GM12872 (cell line): ENCODE measurements around the gene ZXDB.
"Not testable (repeated sequence)": the region's sequence is repeated elsewhere in the genome, so short reads cannot be mapped to it uniquely, and the experiment has no call there.

Source experiments
- TF ChIP-seq, protein P1 (sequence below): IDR thresholded peaks from 3 replicates; pipeline ENCODE4 v1.5.1; 2011; ENCODE audit warnings: low read depth, mild to moderate bottlenecking, low read length, moderate library complexity; ENCODE audit not compliant: insufficient read depth

Gene ZXDB

DNA sequence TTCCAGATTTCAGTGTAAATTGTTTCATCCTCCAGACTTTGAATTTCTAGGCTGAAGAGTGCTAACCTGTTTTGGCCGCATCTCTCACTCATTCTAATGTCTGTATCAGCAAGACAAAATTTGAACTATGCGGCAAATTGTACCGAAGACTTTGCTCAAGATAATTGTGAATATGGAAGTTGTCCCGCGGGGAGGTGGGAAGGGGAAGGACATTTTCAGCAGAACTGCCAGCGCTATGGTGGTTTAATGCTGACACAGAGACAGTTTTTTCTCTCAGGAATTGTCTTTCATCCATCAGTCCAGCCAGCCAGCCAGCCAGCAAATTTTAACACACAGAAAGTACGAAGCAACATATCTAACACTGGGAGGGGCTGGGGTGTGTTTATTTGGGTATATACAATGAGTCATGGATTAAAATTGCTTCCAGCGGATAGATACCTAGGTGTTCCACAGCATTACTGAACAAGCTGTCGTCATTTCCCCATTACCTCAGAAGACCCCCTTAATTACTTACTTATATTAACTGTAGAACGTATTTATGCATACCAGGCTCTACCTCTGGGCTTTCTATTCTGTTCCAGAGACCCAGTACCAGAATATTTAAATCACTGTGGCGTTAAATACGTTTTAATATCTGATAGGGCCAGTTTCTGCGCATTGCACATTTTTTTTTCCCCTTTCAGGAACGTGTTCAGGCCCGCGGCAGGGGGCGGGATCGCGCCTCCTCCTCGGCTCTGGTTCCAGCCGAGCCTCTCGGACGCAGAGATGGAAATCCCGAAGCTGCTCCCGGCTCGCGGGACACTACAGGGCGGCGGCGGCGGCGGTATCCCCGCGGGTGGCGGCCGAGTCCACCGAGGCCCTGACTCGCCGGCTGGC, at the start of gene ZXDB:
ZXDB (plus strand) TSS at position 728 of the 876 bp plus-strand sequence; CDS start at position 766, 38 bp downstream.
- TF ChIP-seq, protein P1, sequence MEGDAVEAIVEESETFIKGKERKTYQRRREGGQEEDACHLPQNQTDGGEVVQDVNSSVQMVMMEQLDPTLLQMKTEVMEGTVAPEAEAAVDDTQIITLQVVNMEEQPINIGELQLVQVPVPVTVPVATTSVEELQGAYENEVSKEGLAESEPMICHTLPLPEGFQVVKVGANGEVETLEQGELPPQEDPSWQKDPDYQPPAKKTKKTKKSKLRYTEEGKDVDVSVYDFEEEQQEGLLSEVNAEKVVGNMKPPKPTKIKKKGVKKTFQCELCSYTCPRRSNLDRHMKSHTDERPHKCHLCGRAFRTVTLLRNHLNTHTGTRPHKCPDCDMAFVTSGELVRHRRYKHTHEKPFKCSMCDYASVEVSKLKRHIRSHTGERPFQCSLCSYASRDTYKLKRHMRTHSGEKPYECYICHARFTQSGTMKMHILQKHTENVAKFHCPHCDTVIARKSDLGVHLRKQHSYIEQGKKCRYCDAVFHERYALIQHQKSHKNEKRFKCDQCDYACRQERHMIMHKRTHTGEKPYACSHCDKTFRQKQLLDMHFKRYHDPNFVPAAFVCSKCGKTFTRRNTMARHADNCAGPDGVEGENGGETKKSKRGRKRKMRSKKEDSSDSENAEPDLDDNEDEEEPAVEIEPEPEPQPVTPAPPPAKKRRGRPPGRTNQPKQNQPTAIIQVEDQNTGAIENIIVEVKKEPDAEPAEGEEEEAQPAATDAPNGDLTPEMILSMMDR: not testable (repeated sequence)

DNA sequence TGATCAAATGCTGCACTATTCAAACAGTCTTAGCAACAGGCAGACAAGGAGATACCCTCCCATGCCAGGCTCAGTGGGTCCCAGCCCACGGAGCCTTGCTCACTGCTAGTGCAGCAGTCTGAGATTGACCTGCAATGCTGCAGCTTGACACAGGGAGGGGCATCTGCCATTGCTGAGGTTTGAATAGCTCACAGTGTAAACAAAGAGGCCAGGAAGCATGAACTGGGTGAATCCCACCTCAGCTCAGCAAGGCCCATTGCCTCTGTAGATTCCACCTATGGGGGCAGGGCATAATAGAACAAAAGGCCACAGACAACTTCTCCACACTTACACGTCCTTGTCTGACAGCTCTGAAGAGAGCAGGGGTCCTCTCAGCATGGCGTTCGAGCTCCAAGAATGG, 26.6 kb upstream of the ZXDB start:
- TF ChIP-seq, protein P1: no peak

DNA sequence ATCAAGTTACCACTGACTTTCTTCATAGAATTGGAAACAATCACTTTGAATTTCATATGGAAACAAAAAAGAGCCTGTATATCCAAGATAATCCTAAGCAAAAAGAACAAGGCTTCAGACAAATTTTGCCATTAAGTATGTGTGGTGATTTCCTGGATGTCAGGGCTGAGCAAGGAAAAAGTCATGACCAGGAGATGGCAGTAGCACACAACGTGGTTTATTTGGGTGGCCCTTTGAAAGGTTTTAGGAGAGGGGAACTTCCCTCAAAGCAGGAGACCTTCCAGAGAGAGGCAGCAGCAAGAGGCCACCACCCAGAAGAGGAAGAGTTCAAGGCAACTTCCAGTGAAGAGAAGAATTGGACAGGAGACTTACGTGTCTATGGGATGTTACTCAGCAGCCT, 18.1 kb upstream of the ZXDB start:
- TF ChIP-seq, protein P1: peak; percentile 48

DNA sequence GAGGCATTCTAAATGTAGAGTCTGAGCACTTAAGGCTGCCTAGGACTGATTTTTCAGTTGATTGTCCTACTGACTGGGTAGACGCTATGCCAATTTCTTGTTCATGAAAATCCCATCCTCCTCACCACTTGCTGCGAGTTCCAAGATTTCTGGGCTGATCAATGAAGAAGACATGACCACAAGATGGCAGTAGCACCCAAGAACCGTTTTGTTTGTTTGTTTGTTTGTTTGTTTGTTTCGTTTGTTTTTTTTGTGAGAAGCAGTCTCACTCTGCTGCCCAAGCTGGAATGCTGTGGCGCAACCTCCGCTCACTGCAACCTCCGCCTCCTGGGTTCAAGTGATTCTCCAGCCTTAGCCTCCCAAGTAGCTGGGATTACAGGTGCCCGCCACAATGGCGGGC, 8.9 kb upstream of the ZXDB start:
- TF ChIP-seq, protein P1: peak; percentile 43; the same call in 2 of the 3 replicates

DNA sequence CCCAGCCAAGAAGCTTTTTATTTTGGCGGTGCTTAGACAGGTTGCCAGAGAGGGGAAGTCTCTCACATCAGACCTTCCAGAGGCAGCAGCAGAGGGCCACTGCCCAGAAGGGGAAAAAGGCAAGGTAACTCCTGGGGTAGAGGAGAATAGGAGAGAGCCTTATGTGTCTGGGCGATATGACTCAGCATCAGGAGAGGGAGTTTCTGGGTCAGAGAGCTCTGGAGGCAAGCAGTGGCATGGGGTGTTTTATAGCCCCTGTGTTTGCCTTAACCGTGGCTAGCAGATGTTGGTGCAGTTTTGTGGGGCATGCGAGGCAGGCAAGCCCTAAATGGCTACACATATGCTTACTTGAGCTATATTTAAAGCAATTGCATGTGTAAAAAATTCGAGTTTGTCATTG, 8.3 kb upstream of the ZXDB start:
- TF ChIP-seq, protein P1: no peak

DNA sequence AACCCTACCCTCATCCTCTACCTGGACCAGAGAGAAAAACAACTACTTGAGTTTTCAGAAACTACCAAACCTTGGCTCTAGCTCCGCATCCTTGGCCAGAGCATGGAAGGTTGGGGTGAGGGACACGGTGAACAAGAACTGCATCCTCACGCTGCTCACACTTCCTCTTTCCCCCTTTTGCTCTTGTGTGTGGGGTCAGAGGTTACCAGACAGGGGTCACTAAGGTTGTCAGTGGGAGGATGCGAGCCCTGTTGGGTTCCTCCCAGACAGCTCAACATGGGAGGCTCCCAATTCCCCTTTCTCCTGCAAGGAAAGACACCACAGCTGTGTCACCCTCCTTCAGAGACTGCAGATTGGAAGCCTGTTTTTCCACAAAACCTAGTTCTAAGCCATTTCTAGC, 5.5 kb upstream of the ZXDB start:
- TF ChIP-seq, protein P1: no peak

DNA sequence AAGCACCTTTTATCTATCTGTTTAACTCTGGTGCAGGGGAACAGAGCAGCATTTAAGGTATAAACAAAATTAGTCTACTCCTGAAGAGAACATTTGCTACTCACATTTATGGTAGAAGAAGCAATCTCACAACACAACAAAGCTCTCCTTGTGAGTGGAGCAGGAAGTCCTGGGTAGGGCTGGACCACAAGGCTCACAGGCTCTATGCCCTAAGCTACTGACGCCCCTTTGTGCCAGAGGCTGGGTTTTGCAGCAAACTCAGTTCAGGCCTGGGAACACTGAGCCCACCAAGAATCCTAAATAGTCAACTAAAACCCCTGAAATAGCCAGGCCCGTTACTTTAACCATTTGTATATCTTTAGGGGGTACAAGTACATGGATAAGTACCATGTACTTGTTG, 4.7 kb upstream of the ZXDB start:
- TF ChIP-seq, protein P1: no peak
